K562 (cell line): ENCODE results near the gene RRAS. TPM values are rescaled to one million over a fixed set of nuclear protein-coding genes. Genes with fewer than 3 reads are reported as not detected.

Source experiments
- BACH1 ChIP-seq: fragments of 200-800 bp; sonication (Bioruptor generic); IDR thresholded peaks from 2 replicates; pipeline ENCODE4 v1.6.1; 2016; ENCODE audit warnings: missing genetic modification characterization, missing compliant biosample characterization
- KLF13 ChIP-seq: fragments of 450-650 bp; IDR thresholded peaks from 2 replicates; pipeline ENCODE4 v1.6.1; 2016; ENCODE audit warnings: missing genetic modification characterization, low read depth, mild to moderate bottlenecking, missing compliant biosample characterization, moderate library complexity, borderline replicate concordance
- MCM7 ChIP-seq, 2 experiments: fragments of 450-650 bp; IDR thresholded peaks; 2 replicates each; pipeline ENCODE4 v1.6.1; 2016 to 2018
- POLR2AphosphoS2 ChIP-seq: IDR thresholded peaks from 2 replicates; pipeline ENCODE4 v1.6.1; 2012; ENCODE audit warnings: low read length, improper control_type of control experiment
- POLR2B ChIP-seq: fragments of 450-650 bp; IDR thresholded peaks from 2 replicates; pipeline ENCODE4 v1.6.1; 2018; ENCODE audit warnings: low read depth; ENCODE audit not compliant: partially characterized antibody
- ZNF79 ChIP-seq: fragments of 250-450 bp; sonication (Bioruptor Pico); IDR thresholded peaks from 2 replicates; pipeline ENCODE4 v1.4.0; 2020; ENCODE audit warnings: low read depth, mild to moderate bottlenecking, moderate library complexity
- polyA plus RNA-seq, 8 experiments: library from polyadenylated mRNA; depleted of rRNA in 4 of 8; stranded (reverse) in 5 of 8; unstranded in 3 of 8; fragments of >200 nt; fragmentation: Nextera tagmentation in 2 of 8; fragmentation: Illumina TruSeq in 1 of 8; extraction: Ambion mirVana in 2 of 8; extraction: Trizol in 1 of 8; gene quantifications; 2 replicates each; pipeline versions ENCODE4 v1.2.1 to v1.2.3, GENCODE V29; 2011 to 2014; ENCODE audit warnings: inconsistent platforms in 1 of 8, missing spikeins in 1 of 8
- total RNA-seq, 7 experiments: library from RNA; depleted of rRNA in 6 of 7; stranded (reverse); fragments of >200 nt in 6 of 7; fragmentation: Illumina TruSeq in 2 of 7; extraction: Trizol in 2 of 7; gene quantifications; 2 replicates each; pipeline versions ENCODE4 v1.2.1 to v1.2.3, GENCODE V29; 2011 to 2021; ENCODE audit warnings: low replicate concordance in 1 of 7
- TF ChIP-seq, protein P1 (sequence below): sonication (generic); formaldehyde crosslinking; IDR thresholded peaks from 2 replicates; pipeline ENCODE4 v1.8.0; 2023; ENCODE audit warnings: missing genetic modification reagents, mild to moderate bottlenecking, borderline replicate concordance
- TF ChIP-seq, protein P2 (sequence below), 3 experiments: IDR thresholded peaks in 2 of 3; conservative IDR thresholded peaks in 1 of 3; 2 replicates each; pipeline ENCODE4 v1.5.1; 2011 to 2012; ENCODE audit warnings: low read length in 3 of 3, mild to moderate bottlenecking in 3 of 3, control low read depth in 2 of 3, improper control_type of control experiment in 1 of 3, inconsistent platforms in 1 of 3, low read depth in 1 of 3, mixed read lengths in 1 of 3, moderate library complexity in 1 of 3; ENCODE audit not compliant: insufficient read depth in 2 of 3
- TF ChIP-seq, protein P3 (sequence below): fragments of 450-650 bp; IDR thresholded peaks from 2 replicates; pipeline ENCODE4 v1.6.1; 2017; ENCODE audit warnings: antibody characterized with exemption
- TF ChIP-seq, protein P4 (sequence below), 2 experiments: fragments of 200-800 bp in 1 of 2; sonication (Bioruptor generic) in 1 of 2; sonication (generic) in 1 of 2; formaldehyde crosslinking in 1 of 2; IDR thresholded peaks in 1 of 2; conservative IDR thresholded peaks in 1 of 2; 2 replicates each; pipeline versions ENCODE4 v1.5.0 to v1.6.1; 2016 to 2020; ENCODE audit warnings: missing compliant biosample characterization in 1 of 2, missing genetic modification characterization in 1 of 2, missing genetic modification reagents in 1 of 2

Gene RRAS
- total and polyA plus RNA-seq, 9 of the 15 experiments (the other 6 are each of a cell fraction or from before 2014, with no cell fraction given) = 0.70 to 17.3 (median 8.2) TPM

DNA sequence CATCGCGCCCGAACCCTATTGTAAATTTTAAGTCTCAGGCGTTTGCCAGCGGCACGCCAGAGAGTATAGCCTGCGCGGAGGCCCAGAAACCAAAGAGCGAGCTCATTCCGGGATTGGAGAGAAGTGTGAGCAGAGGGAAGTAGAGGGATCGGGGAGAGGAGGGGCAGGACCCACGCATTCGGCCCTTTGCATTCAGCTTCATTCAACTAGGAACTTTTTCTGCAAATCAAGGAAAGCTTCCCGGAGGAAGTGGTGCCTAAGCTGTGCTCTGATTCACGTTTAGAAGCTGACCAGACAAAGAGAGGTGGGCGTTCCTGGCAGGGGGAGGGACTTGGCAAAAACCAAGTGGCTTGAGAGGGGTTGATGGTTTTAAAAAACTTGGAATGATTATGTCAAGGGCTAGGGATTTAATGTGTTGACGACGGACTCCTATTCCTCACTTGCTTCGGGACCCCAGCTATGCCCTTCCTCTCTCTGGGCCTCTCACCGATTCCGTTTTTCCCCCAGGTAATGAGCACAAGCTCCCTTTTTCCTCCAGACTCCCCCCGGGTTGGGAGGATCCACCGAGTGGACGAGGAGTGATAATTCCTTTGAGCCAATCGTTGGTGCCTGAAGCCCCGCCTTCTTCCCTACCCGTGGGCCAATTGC, 36.3 kb upstream of the RRAS start (continued):
- TF ChIP-seq, protein P1, sequence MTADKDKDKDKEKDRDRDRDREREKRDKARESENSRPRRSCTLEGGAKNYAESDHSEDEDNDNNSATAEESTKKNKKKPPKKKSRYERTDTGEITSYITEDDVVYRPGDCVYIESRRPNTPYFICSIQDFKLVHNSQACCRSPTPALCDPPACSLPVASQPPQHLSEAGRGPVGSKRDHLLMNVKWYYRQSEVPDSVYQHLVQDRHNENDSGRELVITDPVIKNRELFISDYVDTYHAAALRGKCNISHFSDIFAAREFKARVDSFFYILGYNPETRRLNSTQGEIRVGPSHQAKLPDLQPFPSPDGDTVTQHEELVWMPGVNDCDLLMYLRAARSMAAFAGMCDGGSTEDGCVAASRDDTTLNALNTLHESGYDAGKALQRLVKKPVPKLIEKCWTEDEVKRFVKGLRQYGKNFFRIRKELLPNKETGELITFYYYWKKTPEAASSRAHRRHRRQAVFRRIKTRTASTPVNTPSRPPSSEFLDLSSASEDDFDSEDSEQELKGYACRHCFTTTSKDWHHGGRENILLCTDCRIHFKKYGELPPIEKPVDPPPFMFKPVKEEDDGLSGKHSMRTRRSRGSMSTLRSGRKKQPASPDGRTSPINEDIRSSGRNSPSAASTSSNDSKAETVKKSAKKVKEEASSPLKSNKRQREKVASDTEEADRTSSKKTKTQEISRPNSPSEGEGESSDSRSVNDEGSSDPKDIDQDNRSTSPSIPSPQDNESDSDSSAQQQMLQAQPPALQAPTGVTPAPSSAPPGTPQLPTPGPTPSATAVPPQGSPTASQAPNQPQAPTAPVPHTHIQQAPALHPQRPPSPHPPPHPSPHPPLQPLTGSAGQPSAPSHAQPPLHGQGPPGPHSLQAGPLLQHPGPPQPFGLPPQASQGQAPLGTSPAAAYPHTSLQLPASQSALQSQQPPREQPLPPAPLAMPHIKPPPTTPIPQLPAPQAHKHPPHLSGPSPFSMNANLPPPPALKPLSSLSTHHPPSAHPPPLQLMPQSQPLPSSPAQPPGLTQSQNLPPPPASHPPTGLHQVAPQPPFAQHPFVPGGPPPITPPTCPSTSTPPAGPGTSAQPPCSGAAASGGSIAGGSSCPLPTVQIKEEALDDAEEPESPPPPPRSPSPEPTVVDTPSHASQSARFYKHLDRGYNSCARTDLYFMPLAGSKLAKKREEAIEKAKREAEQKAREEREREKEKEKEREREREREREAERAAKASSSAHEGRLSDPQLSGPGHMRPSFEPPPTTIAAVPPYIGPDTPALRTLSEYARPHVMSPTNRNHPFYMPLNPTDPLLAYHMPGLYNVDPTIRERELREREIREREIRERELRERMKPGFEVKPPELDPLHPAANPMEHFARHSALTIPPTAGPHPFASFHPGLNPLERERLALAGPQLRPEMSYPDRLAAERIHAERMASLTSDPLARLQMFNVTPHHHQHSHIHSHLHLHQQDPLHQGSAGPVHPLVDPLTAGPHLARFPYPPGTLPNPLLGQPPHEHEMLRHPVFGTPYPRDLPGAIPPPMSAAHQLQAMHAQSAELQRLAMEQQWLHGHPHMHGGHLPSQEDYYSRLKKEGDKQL (CRISPR knock-in tag) = 0 out of 2 replicates have a peak, but pooled peaks have one; percentile 74
- TF ChIP-seq, protein P2, sequence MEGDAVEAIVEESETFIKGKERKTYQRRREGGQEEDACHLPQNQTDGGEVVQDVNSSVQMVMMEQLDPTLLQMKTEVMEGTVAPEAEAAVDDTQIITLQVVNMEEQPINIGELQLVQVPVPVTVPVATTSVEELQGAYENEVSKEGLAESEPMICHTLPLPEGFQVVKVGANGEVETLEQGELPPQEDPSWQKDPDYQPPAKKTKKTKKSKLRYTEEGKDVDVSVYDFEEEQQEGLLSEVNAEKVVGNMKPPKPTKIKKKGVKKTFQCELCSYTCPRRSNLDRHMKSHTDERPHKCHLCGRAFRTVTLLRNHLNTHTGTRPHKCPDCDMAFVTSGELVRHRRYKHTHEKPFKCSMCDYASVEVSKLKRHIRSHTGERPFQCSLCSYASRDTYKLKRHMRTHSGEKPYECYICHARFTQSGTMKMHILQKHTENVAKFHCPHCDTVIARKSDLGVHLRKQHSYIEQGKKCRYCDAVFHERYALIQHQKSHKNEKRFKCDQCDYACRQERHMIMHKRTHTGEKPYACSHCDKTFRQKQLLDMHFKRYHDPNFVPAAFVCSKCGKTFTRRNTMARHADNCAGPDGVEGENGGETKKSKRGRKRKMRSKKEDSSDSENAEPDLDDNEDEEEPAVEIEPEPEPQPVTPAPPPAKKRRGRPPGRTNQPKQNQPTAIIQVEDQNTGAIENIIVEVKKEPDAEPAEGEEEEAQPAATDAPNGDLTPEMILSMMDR (IDR thresholded peaks at IDR 0.05 in 2 of 3, conservative IDR thresholded peaks at IDR 0.05 in 1 of 3; ENCODE audit: insufficient read depth in 2 of 3, low read depth in 1 of 3, low read length in 3 of 3) = no peak
- TF ChIP-seq MCM7 (IDR thresholded peaks at IDR 0.05) (no peak), KLF13 (tag) (peak; percentile 89; the same call in 1 of the 2 replicates), POLR2AphosphoS2 (no peak; the same call in 1 of the 2 replicates), ZNF79 (CRISPR knock-in tag) (no peak), BACH1 (tag) (no peak; the same call in 1 of the 2 replicates), POLR2B (peak; percentile 88)
- TF ChIP-seq, protein P3, sequence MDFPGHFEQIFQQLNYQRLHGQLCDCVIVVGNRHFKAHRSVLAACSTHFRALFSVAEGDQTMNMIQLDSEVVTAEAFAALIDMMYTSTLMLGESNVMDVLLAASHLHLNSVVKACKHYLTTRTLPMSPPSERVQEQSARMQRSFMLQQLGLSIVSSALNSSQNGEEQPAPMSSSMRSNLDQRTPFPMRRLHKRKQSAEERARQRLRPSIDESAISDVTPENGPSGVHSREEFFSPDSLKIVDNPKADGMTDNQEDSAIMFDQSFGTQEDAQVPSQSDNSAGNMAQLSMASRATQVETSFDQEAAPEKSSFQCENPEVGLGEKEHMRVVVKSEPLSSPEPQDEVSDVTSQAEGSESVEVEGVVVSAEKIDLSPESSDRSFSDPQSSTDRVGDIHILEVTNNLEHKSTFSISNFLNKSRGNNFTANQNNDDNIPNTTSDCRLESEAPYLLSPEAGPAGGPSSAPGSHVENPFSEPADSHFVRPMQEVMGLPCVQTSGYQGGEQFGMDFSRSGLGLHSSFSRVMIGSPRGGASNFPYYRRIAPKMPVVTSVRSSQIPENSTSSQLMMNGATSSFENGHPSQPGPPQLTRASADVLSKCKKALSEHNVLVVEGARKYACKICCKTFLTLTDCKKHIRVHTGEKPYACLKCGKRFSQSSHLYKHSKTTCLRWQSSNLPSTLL = no peak
- TF ChIP-seq, protein P4, sequence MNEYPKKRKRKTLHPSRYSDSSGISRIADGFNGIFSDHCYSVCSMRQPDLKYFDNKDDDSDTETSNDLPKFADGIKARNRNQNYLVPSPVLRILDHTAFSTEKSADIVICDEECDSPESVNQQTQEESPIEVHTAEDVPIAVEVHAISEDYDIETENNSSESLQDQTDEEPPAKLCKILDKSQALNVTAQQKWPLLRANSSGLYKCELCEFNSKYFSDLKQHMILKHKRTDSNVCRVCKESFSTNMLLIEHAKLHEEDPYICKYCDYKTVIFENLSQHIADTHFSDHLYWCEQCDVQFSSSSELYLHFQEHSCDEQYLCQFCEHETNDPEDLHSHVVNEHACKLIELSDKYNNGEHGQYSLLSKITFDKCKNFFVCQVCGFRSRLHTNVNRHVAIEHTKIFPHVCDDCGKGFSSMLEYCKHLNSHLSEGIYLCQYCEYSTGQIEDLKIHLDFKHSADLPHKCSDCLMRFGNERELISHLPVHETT (CRISPR knock-in tag; conservative IDR thresholded peaks at IDR 0.05 in 1 of 2, IDR thresholded peaks at IDR 0.05 in 1 of 2) = 0 out of 4 replicates have a peak, but pooled peaks of 1 of the 2 experiments have one; percentile 10
